ENCODE measurements around the gene REC8.

REC8 gene

DNA sequence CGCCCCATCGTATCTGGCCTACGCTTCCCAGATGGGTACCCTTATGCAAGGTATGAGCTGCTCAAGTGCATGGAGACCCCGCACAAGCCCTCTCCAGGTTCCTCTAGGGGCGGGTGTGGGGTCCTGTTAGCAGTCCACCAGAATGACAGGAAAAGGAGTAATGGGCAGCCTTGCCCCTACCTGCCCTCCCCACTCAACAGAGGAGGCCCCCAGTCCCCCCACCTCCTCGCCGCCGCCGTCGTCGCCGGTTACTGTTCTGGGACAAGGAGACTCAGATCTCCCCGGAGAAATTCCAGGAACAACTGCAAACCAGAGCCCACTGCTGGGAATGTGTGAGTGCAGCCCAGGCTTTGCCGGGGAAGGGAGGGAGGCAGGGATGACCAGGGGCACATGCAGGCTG is 6.0 kb downstream of the REC8 start:
- in situ Hi-C loops (cut with HindIII; ENCODE audit: low sequenced_read_pairs), result no loop called here
- no peak for DNase-seq (ENCODE audit: low read depth)
- no peak overlapping the region for H3K4me3 ChIP-seq (ENCODE audit: low read depth, low read length)
- TF ChIP-seq, protein P1, sequence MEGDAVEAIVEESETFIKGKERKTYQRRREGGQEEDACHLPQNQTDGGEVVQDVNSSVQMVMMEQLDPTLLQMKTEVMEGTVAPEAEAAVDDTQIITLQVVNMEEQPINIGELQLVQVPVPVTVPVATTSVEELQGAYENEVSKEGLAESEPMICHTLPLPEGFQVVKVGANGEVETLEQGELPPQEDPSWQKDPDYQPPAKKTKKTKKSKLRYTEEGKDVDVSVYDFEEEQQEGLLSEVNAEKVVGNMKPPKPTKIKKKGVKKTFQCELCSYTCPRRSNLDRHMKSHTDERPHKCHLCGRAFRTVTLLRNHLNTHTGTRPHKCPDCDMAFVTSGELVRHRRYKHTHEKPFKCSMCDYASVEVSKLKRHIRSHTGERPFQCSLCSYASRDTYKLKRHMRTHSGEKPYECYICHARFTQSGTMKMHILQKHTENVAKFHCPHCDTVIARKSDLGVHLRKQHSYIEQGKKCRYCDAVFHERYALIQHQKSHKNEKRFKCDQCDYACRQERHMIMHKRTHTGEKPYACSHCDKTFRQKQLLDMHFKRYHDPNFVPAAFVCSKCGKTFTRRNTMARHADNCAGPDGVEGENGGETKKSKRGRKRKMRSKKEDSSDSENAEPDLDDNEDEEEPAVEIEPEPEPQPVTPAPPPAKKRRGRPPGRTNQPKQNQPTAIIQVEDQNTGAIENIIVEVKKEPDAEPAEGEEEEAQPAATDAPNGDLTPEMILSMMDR (IDR thresholded peaks at IDR 0.05; ENCODE audit: low read depth, low read length, missing control alignments), result no peak

DNA sequence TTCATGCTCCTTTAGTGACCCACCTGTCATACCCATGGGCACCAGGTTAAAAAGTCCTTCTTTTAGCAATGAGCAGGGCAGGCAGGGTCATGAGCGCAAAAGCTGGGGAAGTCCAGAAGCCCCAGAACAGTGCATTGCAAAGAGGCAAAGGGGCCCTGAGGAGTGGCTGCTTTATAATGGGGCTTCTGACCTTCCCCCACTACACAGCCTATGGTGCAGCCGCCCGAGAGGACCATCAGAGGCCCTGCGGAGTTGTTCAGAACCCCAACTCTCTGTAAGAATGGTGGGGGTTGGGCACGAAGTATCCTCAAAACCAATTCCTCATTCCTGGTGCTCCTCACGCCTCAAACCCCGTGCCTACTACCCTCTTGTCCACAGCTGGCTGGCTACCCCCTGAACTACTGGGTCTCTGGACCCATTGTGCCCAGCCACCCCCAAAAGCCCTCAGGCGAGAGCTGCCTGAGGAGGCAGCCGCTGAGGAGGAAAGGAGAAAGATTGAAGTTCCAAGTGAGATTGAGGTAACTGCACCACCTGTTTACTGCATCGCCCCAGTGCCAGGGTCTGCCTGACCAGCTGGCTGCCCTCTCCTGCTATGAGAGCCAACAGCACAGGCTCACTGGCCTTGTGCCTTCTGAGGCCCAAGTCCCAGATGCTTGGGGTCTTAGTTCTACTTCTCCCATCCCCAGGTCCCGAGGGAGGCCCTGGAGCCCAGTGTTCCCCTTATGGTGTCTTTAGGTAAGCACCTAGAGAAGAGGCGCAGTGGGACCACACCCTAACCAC is 6.7 kb downstream of the REC8 start:
- TF ChIP-seq, protein P1 (IDR thresholded peaks at IDR 0.05; ENCODE audit: low read depth, low read length, missing control alignments), result no peak
- in situ Hi-C loops (cut with HindIII; ENCODE audit: low sequenced_read_pairs), result no loop called here
- no peak overlapping the region for H3K4me3 ChIP-seq (ENCODE audit: low read depth, low read length)
- DNase-seq (ENCODE audit: low read depth), result no peak

DNA sequence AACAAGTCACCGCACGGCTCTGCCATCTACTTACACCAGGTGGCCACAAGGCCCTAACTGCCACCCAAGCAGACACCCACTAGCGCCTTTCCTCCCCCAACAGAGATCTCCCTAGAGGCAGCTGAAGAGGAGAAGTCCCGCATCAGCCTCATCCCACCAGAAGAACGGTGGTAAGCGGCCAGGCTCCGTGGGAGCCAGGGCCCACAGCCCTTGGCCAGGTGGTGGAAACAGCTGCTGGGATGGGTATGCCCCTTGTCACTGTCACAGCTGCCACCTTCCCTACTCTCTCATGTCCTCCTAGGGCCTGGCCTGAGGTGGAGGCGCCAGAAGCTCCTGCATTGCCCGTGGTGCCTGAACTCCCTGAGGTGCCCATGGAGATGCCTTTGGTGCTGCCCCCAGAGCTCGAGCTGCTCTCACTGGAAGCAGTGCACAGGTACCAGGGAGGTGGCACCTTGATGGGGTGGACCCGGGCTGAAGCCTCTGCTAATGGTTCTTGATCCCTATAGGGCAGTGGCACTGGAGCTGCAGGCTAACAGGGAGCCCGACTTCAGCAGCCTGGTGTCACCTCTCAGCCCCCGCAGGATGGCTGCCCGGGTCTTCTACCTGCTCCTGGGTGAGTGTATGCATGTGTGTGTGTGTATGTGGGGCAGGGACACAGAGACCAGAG is 7.5 kb downstream of the REC8 start:
- TF ChIP-seq, protein P1 (IDR thresholded peaks at IDR 0.05; ENCODE audit: low read depth, low read length, missing control alignments), result no peak
- no peak for DNase-seq (ENCODE audit: low read depth)
- H3K4me3 ChIP-seq (ENCODE audit: low read depth, low read length), result no peak overlapping the region
- in situ Hi-C loops (cut with HindIII; ENCODE audit: low sequenced_read_pairs), result no loop called here

DNA sequence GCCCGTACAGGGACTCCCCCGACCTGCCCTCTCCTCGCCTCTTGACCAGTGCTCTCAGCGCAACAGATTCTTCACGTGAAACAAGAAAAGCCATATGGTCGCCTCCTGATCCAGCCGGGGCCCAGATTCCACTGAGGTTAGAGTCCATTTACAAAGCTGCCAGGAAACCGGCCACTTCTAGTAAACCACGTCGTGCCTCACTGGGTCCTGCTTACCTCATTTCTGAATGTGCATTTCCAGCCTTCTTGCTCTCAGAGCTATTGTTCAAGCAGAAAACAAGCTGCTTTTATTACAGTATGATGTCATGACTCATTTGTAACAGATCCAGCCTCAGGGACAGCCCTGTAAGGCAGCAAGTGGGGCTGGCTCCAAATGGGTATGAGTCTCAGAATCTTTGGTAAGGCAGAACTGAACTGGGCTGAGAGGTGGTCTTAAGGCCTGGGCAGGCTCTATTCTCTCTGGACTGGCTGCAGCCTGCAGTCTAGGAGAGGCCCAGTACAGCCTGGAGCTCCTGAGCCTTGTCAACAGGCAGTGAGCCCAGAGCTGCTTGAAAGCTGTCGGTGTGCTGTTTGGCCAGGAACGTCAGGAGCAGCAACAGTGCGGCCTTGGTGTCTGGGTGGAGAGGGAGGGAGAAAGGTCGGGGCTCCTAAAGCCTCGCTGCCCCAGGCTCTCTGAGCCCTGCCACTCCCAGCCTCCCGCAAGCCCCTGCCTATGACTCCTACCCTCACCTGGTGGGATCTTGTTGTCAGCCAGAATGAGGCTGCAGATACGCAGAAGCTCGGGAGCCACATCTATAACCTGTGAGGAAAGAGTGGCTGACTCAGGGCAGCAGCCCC is 8.3 kb downstream of the REC8 start:
- in situ Hi-C loops (cut with HindIII; ENCODE audit: low sequenced_read_pairs), result no loop called here
- TF ChIP-seq, protein P1 (IDR thresholded peaks at IDR 0.05; ENCODE audit: low read depth, low read length, missing control alignments), result no peak
- DNase-seq (ENCODE audit: low read depth), result peak; percentile 70
- H3K4me3 ChIP-seq (ENCODE audit: low read depth, low read length), result no peak overlapping the region

DNA sequence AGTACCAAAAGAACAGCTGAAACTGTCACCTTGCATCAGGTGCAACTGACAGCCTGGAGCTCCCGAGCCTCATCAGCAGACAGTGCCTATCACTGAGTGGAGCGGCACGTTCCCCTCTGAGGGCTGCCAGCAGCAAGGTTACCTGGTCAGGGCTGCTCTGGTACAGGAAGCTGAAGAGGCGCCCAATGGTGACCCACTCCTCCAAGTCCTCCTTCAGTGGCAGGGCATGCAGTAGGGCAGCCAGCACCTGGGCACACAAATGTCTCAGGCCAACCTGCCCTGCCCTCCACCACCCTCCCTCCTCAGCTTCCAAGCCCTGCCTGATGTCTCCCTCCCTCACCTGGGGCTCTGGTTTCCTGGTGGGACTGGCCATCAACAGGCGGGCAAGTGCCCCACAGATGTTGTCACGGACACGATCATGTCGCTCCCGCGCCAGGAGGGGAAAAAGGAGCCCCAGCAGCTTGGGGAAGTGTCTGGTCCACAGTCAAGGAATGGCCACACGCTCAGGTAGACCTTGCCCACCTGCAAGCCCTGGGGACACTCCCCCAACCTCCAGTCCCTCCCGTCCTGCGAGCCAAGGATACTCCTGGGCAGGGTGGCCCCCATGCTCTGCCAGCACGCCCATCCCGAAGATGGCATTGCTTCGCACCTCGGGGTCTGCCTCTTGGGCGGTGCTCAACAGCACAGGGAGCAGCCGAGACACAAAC is 9.6 kb downstream of the REC8 start:
- H3K4me3 ChIP-seq (ENCODE audit: low read depth, low read length), result no peak overlapping the region
- in situ Hi-C loops (cut with HindIII; ENCODE audit: low sequenced_read_pairs), result no loop called here
- DNase-seq (ENCODE audit: low read depth), result no peak
- TF ChIP-seq, protein P1 (IDR thresholded peaks at IDR 0.05; ENCODE audit: low read depth, low read length, missing control alignments), result no peak
